ENCODE measurements around the gene CNPY1.

- TF ChIP-seq CTCF (IDR thresholded peaks at IDR 0.05) (no peak), POLR2A (IDR thresholded peaks at IDR 0.05) (no peak)
Measured at GRCh38 chr7:155553871-155554270, 7.5 kb upstream of the CNPY1 start.
